DLD1 (cell line): ENCODE results near the gene CROT.

Experiments
- in situ Hi-C: cut with HindIII; loops from 2 replicates; pipeline ENCODE4 v1.10.0; 2017; ENCODE audit warnings: low sequenced_read_pairs

Gene CROT

DNA sequence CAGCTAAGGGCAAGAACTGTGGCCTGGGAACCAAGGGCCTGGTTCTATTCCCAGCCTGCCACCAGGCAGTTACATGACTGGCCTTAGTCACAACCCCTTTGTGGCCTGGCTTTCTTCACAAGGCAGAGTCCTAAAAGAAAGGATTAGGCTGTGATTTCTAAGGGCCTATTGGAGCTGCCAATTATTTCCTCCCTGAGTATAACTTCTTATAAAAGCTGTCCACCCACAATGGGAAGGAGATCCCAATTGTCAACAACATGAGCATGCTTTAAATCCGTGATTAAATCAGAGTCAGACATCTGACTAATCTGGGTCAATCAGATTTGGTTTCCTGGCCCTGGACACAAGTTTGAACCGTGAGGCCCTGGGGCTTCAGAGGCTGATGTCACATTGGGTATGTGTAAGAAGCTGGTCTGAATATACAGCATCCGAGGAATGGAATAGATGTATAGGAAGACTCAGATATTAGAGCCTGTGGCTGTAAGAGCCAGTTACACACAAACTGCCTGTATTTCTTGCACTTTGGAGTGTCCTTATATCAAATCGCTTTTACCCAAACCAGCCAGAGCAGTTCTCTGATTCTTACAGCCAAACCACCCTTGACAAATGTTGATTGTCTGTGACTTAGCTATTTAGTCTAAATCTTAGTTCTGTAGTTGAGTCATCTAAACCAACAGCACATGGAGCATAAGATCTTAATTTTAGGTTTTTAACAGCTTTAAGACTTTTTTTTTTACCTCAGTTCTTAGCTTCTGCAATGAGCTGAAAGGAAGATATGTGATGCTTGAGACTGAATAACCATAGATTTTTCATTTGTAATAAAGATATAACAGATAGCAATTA lies 68.7 kb downstream of the CROT start:
- in situ Hi-C loops = no loop called here

GRCh38 chr7:87414794-87415188 lies 69.3 kb downstream of the CROT start:
- in situ Hi-C loops = no loop called here

GRCh38 chr7:87416682-87417587 lies 71.5 kb downstream of the CROT start:
- in situ Hi-C loops = no loop called here

- in situ Hi-C loops = no loop called here
Measured at GRCh38 chr7:87420173-87420572, 74.7 kb downstream of the CROT start.

DNA sequence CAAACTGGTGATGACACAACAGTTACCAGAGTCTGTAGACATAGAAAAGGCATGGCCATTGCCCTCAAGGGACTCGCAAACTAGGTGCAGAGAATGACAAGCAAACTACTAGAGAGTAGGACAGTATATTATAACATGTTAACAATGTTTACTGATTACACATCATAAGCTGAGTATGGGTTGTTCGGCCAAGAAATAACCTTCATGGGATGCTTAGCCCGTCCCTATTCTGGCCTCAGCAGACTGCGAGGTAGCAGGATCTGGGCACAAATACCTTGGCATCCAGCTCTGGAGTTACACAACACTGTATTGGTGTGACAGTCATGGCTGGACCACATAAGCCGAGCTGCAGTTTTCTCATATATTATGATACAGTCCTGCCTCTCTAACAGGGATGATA lies 78.6 kb downstream of the CROT start:
- in situ Hi-C loops = no loop called here

- in situ Hi-C loops = no loop called here
Measured at GRCh38 chr7:87426160-87426559, 80.7 kb downstream of the CROT start.

DNA sequence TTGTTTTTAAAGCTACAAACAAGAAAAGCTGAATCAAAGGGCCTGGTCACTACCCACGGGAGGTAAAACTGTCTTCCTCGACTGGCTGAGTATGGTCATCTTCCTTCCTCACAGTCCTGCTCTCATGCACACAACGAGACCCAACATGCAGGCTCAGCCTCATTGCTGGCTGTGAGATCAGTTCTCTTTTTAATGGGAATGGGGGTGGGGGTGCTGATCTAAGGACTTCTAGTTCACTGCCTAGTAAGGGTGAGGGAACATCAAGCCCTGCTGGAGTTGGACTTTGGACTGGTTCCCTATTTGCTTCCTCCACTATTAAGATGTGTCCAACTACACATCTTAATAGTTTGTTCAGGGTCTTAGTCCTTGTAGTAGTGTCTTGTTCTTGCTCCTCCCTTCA lies 81.8 kb downstream of the CROT start:
- in situ Hi-C loops = no loop called here

- in situ Hi-C loops = no loop called here
Measured at GRCh38 chr7:87432536-87432935, 87.1 kb downstream of the CROT start.

- in situ Hi-C loops = no loop called here
Measured at GRCh38 chr7:87435546-87435945, 90.1 kb downstream of the CROT start.

DNA sequence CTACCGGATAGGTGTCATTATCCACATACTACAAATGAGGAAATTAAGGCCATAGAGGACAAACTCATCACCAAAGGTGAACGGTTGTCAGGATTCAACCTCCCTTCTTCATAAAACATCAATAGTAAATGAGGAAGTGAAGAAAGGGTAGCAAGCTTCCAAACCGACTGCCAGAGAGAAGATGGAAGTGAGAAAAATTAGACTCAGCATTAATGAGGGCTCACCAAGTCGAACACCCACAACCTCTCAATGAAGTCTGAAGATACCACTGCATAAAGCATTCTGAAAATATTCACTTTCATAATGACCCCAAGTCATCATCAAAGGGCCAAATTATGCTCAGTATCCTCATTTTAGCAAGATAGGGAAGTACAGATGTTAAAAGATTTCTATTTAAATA lies 100.4 kb downstream of the CROT start:
- in situ Hi-C loops = no loop called here

DNA sequence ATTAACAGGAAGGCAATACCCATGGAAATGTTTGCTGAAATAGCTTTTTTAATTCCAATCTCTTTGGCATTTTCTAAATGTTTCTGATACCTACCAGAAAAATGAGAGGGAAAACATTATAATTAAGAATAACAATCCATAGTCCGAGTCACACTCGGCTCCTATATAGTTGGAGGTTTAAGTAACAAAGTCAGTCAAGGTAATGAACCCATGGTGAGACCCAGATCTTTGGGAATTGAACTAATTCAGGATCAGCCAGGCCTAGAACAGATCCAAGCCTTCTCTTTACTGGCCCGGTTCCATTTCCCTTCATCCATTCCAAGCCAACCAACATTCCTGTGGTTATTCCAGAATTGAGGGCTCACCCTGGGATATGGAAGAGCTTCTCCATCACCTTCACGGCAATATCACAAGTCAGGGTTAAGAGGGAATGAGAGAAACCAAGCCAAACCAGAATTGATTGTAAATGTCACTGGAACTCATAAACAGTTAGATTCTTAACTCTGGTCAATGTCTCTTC lies 101.7 kb downstream of the CROT start:
- in situ Hi-C loops = no loop called here

DNA sequence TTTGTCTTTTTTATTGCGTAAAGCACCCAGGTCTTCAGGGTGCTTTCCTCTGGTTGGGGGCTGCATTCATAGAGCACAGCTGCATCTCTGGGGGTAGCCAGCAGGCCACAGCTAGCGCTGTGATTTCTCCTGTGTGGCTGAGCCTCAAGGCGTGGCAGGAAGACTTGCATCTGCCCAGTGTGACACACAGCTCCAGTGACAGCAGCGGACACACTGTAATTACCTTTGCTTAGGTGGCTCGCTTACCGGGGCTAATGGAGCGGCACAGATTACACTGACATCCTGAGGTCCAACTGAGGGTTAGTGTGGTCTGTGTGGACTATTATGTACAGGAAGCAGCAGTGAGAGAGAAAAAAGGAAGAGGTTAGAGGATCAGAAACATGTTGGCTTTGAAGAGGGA lies 102.9 kb downstream of the CROT start:
- in situ Hi-C loops = no loop called here
